SK-N-SH treated with all-trans-retinoic acid at 6 μM for 48 hours (cell line): Measurements from ENCODE around the gene TIMM21.

Source experiments
- ARNTL ChIP-seq: fragments of 450-650 bp; formaldehyde crosslinking; IDR thresholded peaks from 2 replicates; pipeline ENCODE4 v1.5.0; 2020; ENCODE audit warnings: low read depth, mild to moderate bottlenecking, moderate library complexity, borderline replicate concordance
- ZC3H10 ChIP-seq: fragments of 250-450 bp; sonication (Bioruptor Pico); IDR thresholded peaks from 2 replicates; pipeline ENCODE4 v1.5.1; 2021; ENCODE audit warnings: mild to moderate bottlenecking, moderate library complexity
- ZNF70 ChIP-seq: fragments of 450-650 bp; formaldehyde crosslinking; IDR thresholded peaks from 2 replicates; pipeline ENCODE4 v1.5.0; 2020; ENCODE audit warnings: mild to moderate bottlenecking, moderate library complexity

DNA sequence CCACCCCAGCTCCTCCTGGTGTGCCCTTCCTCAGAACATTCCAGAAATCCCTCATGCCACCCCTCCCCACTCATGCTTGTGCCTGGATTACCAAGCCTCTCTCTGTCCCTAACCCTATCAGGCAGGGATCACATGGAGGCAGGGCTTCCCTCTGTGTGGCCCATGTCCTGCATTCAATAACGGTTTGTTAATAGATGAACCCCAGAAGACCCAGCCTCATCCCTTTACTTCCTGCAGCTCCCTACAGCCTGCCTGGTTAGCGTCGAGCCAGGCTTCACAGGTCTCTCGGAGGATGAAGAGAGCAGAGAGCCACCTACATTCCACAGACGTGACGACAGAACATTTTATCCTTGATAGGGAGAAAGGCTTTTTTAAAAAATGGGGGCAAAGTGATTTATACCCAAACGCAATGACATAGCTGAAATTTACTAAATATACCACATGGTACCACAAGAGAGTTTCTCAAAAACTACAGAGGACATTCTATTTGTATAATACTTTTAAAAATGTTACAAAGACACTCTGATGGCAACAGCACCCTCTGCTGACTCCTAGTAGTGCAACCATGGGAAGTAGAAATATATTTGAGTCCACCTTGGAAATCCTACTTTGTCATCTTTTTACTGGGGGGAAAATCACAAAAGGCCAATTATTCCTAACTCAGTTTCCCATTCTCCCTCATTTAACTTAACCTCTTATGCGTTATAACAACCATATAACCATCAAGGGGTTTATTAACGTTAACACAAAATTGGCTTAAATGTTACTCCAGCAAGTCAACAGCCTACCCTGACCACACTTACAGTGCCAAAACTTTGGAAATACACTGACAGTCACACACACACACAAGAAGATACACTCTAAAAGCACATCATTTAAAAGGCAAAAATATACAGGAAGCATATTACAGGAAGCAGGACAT, 31.4 kb upstream of the TIMM21 start:
- TF ChIP-seq ARNTL (CRISPR knock-in tag) (no peak), ZNF70 (CRISPR knock-in tag) (no peak), ZC3H10 (no peak)
